ENCODE results near the gene C20orf96.

C20orf96 gene

GRCh38 chr20:328027-328974 lies 37.8 kb upstream of the C20orf96 start:
- TF ChIP-seq CTCF (conservative IDR thresholded peaks at IDR 0.05; ENCODE audit: control insufficient read depth, insufficient read depth, low read depth, low read length), result no peak
- peak overlapping the region; percentile 79 for H3K4me3 ChIP-seq (ENCODE audit: control insufficient read depth, low read depth, low read length)
- DNase-seq (ENCODE audit: low read depth), result peak; percentile 35

- H3K4me3 ChIP-seq (ENCODE audit: control insufficient read depth, low read depth, low read length), result peak overlapping the region; percentile 79
- peak; percentile 90 for DNase-seq (ENCODE audit: low read depth)
- TF ChIP-seq CTCF (conservative IDR thresholded peaks at IDR 0.05; ENCODE audit: control insufficient read depth, insufficient read depth, low read depth, low read length), result no peak
Measured at GRCh38 chr20:327186-328026, 36.9 kb upstream of the C20orf96 start.

- no peak for DNase-seq (ENCODE audit: low read depth)
- H3K4me3 ChIP-seq (ENCODE audit: control insufficient read depth, low read depth, low read length), result peak overlapping the region; percentile 79
- TF ChIP-seq CTCF (conservative IDR thresholded peaks at IDR 0.05; ENCODE audit: control insufficient read depth, insufficient read depth, low read depth, low read length), result no peak
Measured at GRCh38 chr20:326645-327185, 36.2 kb upstream of the C20orf96 start.

- peak overlapping the region; percentile 79 for H3K4me3 ChIP-seq (ENCODE audit: control insufficient read depth, low read depth, low read length)
- DNase-seq (ENCODE audit: low read depth), result peak; percentile 59
- TF ChIP-seq CTCF (conservative IDR thresholded peaks at IDR 0.05; ENCODE audit: control insufficient read depth, insufficient read depth, low read depth, low read length), result no peak
Measured at GRCh38 chr20:325889-326644, 35.5 kb upstream of the C20orf96 start.

- no peak for TF ChIP-seq CTCF (conservative IDR thresholded peaks at IDR 0.05; ENCODE audit: control insufficient read depth, insufficient read depth, low read depth, low read length)
- peak within 1 kb of the TSS; percentile 79 for H3K4me3 ChIP-seq (ENCODE audit: control insufficient read depth, low read depth, low read length)
- peak; percentile 84 for DNase-seq (ENCODE audit: low read depth)
Measured at GRCh38 chr20:325045-325888, 34.7 kb upstream of the C20orf96 start, which contains the start of gene SOX12. Gene SOX12, plus strand, starts transcription at chr20:325552. Its CDS starts 373 bp downstream, at chr20:325925.

Data from fibroblast of mammary gland (primary cell).